T-cell (primary cell): ENCODE measurements around the gene DNAI7. TPM values are rescaled to one million over a fixed set of nuclear protein-coding genes. Genes with fewer than 3 reads are reported as not detected.
A peak's percentile ranks its signal among the peaks of the same experiment; 100 is the strongest.

Source experiments
- ATAC-seq, 4 experiments: fragments of 200-7000 bp in 3 of 4; fragments of 150-1000 bp in 1 of 4; cut with Tn5 transposase; replicated peaks in 1 of 4; 1 replicate in 3 of 4; 2 replicates in 1 of 4; pipeline ENCODE4 v1.10.0; 2021; ENCODE audit warnings: moderate library complexity in 3 of 4, mild to moderate bottlenecking in 2 of 4, moderate number of reproducible peaks in 1 of 4
- CTCF ChIA-PET, 2 donors: fragments of 300-600 bp; sonication (Branson Sonifier 250); formaldehyde crosslinking; loops; one replicate each; lab custom pipeline; 2022; ENCODE audit warnings: antibody characterized with exemption in 2 of 2; lab: Charles Lee
- POLR2A ChIA-PET, 2 donors: fragments of 300-600 bp; sonication (Branson Sonifier 250); formaldehyde crosslinking; loops; one replicate each; lab custom pipeline; 2022; ENCODE audit warnings: antibody characterized with exemption in 2 of 2; lab: Charles Lee
- DNase-seq, 35 experiments: peaks; one replicate each; pipeline versions ENCODE4 v3.0.0 to v3.0.0-alpha.2; 2013 to 2023
- H3K27ac ChIP-seq: one replicate; pipeline ENCODE4 v1.5.1; 2013; ENCODE audit warnings: low read length
- H3K27me3 ChIP-seq, 2 experiments: replicated peaks in 1 of 2; 1 replicate in 1 of 2; 2 replicates in 1 of 2; pipeline versions ENCODE4 v1.6.1 to v1.7.0; 2013; ENCODE audit warnings: low read length in 1 of 2, mixed read lengths in 1 of 2; ENCODE audit not compliant: control insufficient read depth in 2 of 2, insufficient read depth in 2 of 2; ENCODE audit errors: extremely low read depth in 1 of 2
- H3K36me3 ChIP-seq, 2 donors: 1 replicate in 1 of 2; 2 replicates in 1 of 2; pipeline versions ENCODE4 v1.6.1 to v1.7.0; 2013; ENCODE audit warnings: low read length in 1 of 2; ENCODE audit not compliant: control insufficient read depth in 2 of 2, insufficient read depth in 1 of 2; ENCODE audit errors: extremely low read depth in 1 of 2
- H3K4me1 ChIP-seq, 2 experiments: 1 replicate in 1 of 2; 2 replicates in 1 of 2; pipeline versions ENCODE4 v1.6.1 to v1.7.0; 2013; ENCODE audit warnings: low read length in 2 of 2, mixed read lengths in 1 of 2; ENCODE audit not compliant: insufficient read depth in 2 of 2, control insufficient read depth in 1 of 2; ENCODE audit errors: extremely low read depth in 1 of 2
- H3K4me3 ChIP-seq, 2 donors: 1 replicate in 1 of 2; 2 replicates in 1 of 2; pipeline versions ENCODE4 v1.5.1 to v1.7.0; 2013; ENCODE audit warnings: mild to moderate bottlenecking in 2 of 2, low read length in 1 of 2, moderate library complexity in 1 of 2; ENCODE audit not compliant: control insufficient read depth in 1 of 2; ENCODE audit errors: extremely low read depth in 1 of 2
- H3K9me3 ChIP-seq: 2 replicates; pipeline ENCODE4 v1.7.0; 2013
- H3K27ac Mint-ChIP-seq, 2 donors: one replicate each; pipeline ENCODE4 v1.8.0; 2020 to 2021; ENCODE audit warnings: mild to moderate bottlenecking in 2 of 2, mixed read lengths in 2 of 2
- H3K27me3 Mint-ChIP-seq, 2 donors: one replicate each; pipeline ENCODE4 v1.8.0; 2021 to 2022; ENCODE audit warnings: mixed read lengths in 2 of 2
- H3K36me3 Mint-ChIP-seq: one replicate; pipeline ENCODE4 v1.8.0; 2021; ENCODE audit warnings: mixed read lengths
- H3K4me1 Mint-ChIP-seq, 3 donors: one replicate each; pipeline ENCODE4 v1.8.0; 2020 to 2022; ENCODE audit warnings: mixed read lengths in 3 of 3, mild to moderate bottlenecking in 1 of 3
- H3K4me3 Mint-ChIP-seq, 3 donors: one replicate each; pipeline ENCODE4 v1.8.0; 2020 to 2022; ENCODE audit warnings: mild to moderate bottlenecking in 3 of 3, mixed read lengths in 3 of 3, moderate library complexity in 3 of 3
- H3K9me3 Mint-ChIP-seq, 3 donors: one replicate each; pipeline ENCODE4 v1.8.0; 2020 to 2022; ENCODE audit warnings: mixed read lengths in 3 of 3
- WGBS: methylation state at CpG from one replicate; pipeline ENCODE4 v1.1.5; 2013; ENCODE audit warnings: missing lambda C conversion rate; ENCODE audit not compliant: insufficient coverage; 5-methylcytosine and 5-hydroxymethylcytosine counted together
- total RNA-seq, 35 experiments: library from RNA in 6 of 35; stranded (reverse) in 6 of 35; fragments of 120-200 nt in 1 of 35; gene quantifications; one replicate each; pipeline versions ENCODE4 v1.2.1 to v1.2.4 and lab custom pipeline; 2013 to 2026

Gene DNAI7
- total RNA-seq, 5 donors from 2014 or later (not counting 1 experiment from before 2014, with no cell fraction given): 0.16 to 0.90 (median 0.30) TPM; not detected in 2

GRCh38 chr12:25107920-25108319, 87.0 kb downstream of the DNAI7 start:
- H3K27ac Mint-ChIP-seq: peak overlapping the region in 1 of 2 donors; percentile 39

GRCh38 chr12:25106818-25107217, 88.1 kb downstream of the DNAI7 start:
- ChIA-PET POLR2A (no interaction called here), CTCF (interaction anchor here in 1 of 2 donors (1.4 kb wide), 1 partner anchor 48 kb away, joined by 3 read pairs; no protein-coding TSS in a partner anchor)
- no peak overlapping the region for H3K4me3 Mint-ChIP-seq
- H3K27me3 ChIP-seq: no peaks in the 10 kb centered on the region
- no peaks in the 10 kb centered on the region for H3K4me1 Mint-ChIP-seq
- H3K9me3 ChIP-seq: no peaks in the 10 kb centered on the region
- H3K9me3 Mint-ChIP-seq: peaks cover 0 to 4% (median 3%) of the 10 kb centered on the region in 3 donors
- H3K27me3 Mint-ChIP-seq: no peaks in the 10 kb centered on the region
- H3K27ac ChIP-seq: no peak overlapping the region
- no peak overlapping the region for H3K27ac Mint-ChIP-seq
- peaks cover 52% of the 10 kb centered on the region for H3K36me3 Mint-ChIP-seq
- no peak for DNase-seq
- peaks cover 8 to 37% of the 10 kb centered on the region in 2 donors for H3K36me3 ChIP-seq
- no peak overlapping the region for H3K4me3 ChIP-seq
- no peaks in the 10 kb centered on the region for H3K4me1 ChIP-seq
- ATAC-seq: no peak

More at GRCh38 chr12:25107920-25108319, 87.0 kb downstream of the DNAI7 start:
- Mint-ChIP-seq H3K4me1 (no peaks in the 10 kb centered on the region), H3K27me3 (no peaks in the 10 kb centered on the region), H3K36me3 (peaks cover 45% of the 10 kb centered on the region), H3K4me3 (no peak overlapping the region), H3K9me3 (peaks cover 0 to 4% (median 3%) of the 10 kb centered on the region in 3 donors)
- H3K27me3 ChIP-seq: no peaks in the 10 kb centered on the region
- ATAC-seq (no peak), DNase-seq (no peak)
- H3K36me3 ChIP-seq: peaks cover 8 to 28% of the 10 kb centered on the region in 2 donors
- ChIA-PET POLR2A (no interaction called here), CTCF (interaction anchor here (0.5 to 1.4 kb wide), 4 partner anchors 47 to 1865 kb away, joined by 3 to 5 read pairs (median 4); no protein-coding TSS in a partner anchor)
- no CpG with 5 or more reads among the region's 4 CpGs for WGBS
- no peaks in the 10 kb centered on the region for H3K9me3 ChIP-seq
- H3K4me1 ChIP-seq: no peaks in the 10 kb centered on the region
- H3K4me3 ChIP-seq: no peak overlapping the region
- H3K27ac ChIP-seq: no peak overlapping the region

- ATAC-seq: no peak
- ChIA-PET POLR2A (no interaction called here), CTCF (no interaction called here)
- Mint-ChIP-seq H3K4me3 (no peak overlapping the region), H3K4me1 (peaks cover 0 to 2% (median 0%) of the 10 kb centered on the region in 3 donors), H3K9me3 (no peaks in the 10 kb centered on the region), H3K27me3 (no peaks in the 10 kb centered on the region), H3K27ac (peak overlapping the region in 1 of 2 donors; percentile 39), H3K36me3 (peaks cover 43% of the 10 kb centered on the region)
- Histone ChIP-seq H3K9me3 (no peaks in the 10 kb centered on the region), H3K27me3 (no peaks in the 10 kb centered on the region), H3K4me3 (no peak overlapping the region), H3K27ac (no peak overlapping the region), H3K36me3 (peaks cover 9 to 56% of the 10 kb centered on the region in 2 donors), H3K4me1 (no peaks in the 10 kb centered on the region)
- DNase-seq: no peak
- 100% methylated on average over 1 of the region's 4 CpGs for WGBS
Measured at GRCh38 chr12:25102402-25102801, 92.6 kb downstream of the DNAI7 start.

- peaks cover 43% of the 10 kb centered on the region for H3K36me3 Mint-ChIP-seq
- peak overlapping the region in 1 of 2 donors; percentile 50 for H3K27ac Mint-ChIP-seq
- ATAC-seq (no peak), DNase-seq (no peak)
- Histone ChIP-seq H3K4me3 (no peak overlapping the region), H3K9me3 (no peaks in the 10 kb centered on the region), H3K27me3 (no peaks in the 10 kb centered on the region), H3K4me1 (no peaks in the 10 kb centered on the region), H3K36me3 (peaks cover 9 to 57% of the 10 kb centered on the region in 2 donors), H3K27ac (no peak overlapping the region)
- no peaks in the 10 kb centered on the region for H3K27me3 Mint-ChIP-seq
- no peak overlapping the region for H3K4me3 Mint-ChIP-seq
- peaks cover 0 to 2% (median 0%) of the 10 kb centered on the region in 3 donors for H3K4me1 Mint-ChIP-seq
- ChIA-PET CTCF (no interaction called here), POLR2A (no interaction called here)
- WGBS: 73% methylated on average over 4 of the region's 4 CpGs
- H3K9me3 Mint-ChIP-seq: no peaks in the 10 kb centered on the region
Measured at GRCh38 chr12:25101092-25101445, 93.9 kb downstream of the DNAI7 start.

- H3K4me1 ChIP-seq: no peaks in the 10 kb centered on the region
- no peaks in the 10 kb centered on the region for H3K27me3 ChIP-seq
- H3K27ac ChIP-seq: no peak overlapping the region
- Mint-ChIP-seq H3K27ac (peak overlapping the region; percentile 50 to 71), H3K36me3 (peaks cover 47% of the 10 kb centered on the region), H3K4me3 (no peak overlapping the region), H3K9me3 (no peaks in the 10 kb centered on the region), H3K4me1 (peaks cover 0 to 2% (median 0%) of the 10 kb centered on the region in 3 donors), H3K27me3 (no peaks in the 10 kb centered on the region)
- ATAC-seq: no peak
- H3K36me3 ChIP-seq: peaks cover 9 to 62% of the 10 kb centered on the region in 2 donors
- POLR2A ChIA-PET: no interaction called here
- CTCF ChIA-PET: no interaction called here
- WGBS: no CpG with 5 or more reads among the region's 2 CpGs
- no peak overlapping the region for H3K4me3 ChIP-seq
- no peak for DNase-seq
- H3K9me3 ChIP-seq: no peaks in the 10 kb centered on the region
Measured at GRCh38 chr12:25100194-25101091, 94.5 kb downstream of the DNAI7 start.

GRCh38 chr12:25099010-25099409, 96.0 kb downstream of the DNAI7 start:
- Histone ChIP-seq H3K4me1 (no peaks in the 10 kb centered on the region), H3K4me3 (no peak overlapping the region), H3K36me3 (peaks cover 9 to 63% of the 10 kb centered on the region in 2 donors), H3K27me3 (no peaks in the 10 kb centered on the region), H3K9me3 (no peaks in the 10 kb centered on the region), H3K27ac (no peak overlapping the region)
- no peak for DNase-seq
- H3K4me1 Mint-ChIP-seq: peaks cover 0 to 6% (median 2%) of the 10 kb centered on the region in 3 donors
- peaks cover 0 to 5% (median 0%) of the 10 kb centered on the region in 3 donors for H3K9me3 Mint-ChIP-seq
- CTCF ChIA-PET: interaction anchor here in 1 of 2 donors (0.6 to 0.9 kb wide), 2 partner anchors 27 to 83 kb away, joined by 3 to 6 read pairs; no protein-coding TSS in a partner anchor
- ATAC-seq: no peak
- H3K36me3 Mint-ChIP-seq: peaks cover 52% of the 10 kb centered on the region
- H3K4me3 Mint-ChIP-seq: no peak overlapping the region
- no peak overlapping the region for H3K27ac Mint-ChIP-seq
- POLR2A ChIA-PET: no interaction called here
- H3K27me3 Mint-ChIP-seq: no peaks in the 10 kb centered on the region
- 100% methylated on average over 2 of the region's 2 CpGs for WGBS
